Thyroid gland (tissue), 4 donors: ENCODE results near the gene ARHGEF16.

Experiments
- POLR2A ChIP-seq, 2 donors: fragments of 450-650 bp; IDR thresholded peaks; one replicate each; pipeline ENCODE4 v1.6.1; 2017; ENCODE audit warnings: antibody characterized with exemption in 2 of 2, mild to moderate bottlenecking in 2 of 2, moderate library complexity in 1 of 2
- TF ChIP-seq, protein P1 (sequence below), 6 experiments: fragments of 200-600 bp in 3 of 6; fragments of 450-650 bp in 3 of 6; sonication (generic) in 3 of 6; IDR thresholded peaks; one replicate each; pipeline ENCODE4 v1.5.1; 2016 to 2019; ENCODE audit warnings: antibody characterized with exemption in 6 of 6, mild to moderate bottlenecking in 2 of 6, inconsistent platforms in 1 of 6, moderate library complexity in 1 of 6

DNA sequence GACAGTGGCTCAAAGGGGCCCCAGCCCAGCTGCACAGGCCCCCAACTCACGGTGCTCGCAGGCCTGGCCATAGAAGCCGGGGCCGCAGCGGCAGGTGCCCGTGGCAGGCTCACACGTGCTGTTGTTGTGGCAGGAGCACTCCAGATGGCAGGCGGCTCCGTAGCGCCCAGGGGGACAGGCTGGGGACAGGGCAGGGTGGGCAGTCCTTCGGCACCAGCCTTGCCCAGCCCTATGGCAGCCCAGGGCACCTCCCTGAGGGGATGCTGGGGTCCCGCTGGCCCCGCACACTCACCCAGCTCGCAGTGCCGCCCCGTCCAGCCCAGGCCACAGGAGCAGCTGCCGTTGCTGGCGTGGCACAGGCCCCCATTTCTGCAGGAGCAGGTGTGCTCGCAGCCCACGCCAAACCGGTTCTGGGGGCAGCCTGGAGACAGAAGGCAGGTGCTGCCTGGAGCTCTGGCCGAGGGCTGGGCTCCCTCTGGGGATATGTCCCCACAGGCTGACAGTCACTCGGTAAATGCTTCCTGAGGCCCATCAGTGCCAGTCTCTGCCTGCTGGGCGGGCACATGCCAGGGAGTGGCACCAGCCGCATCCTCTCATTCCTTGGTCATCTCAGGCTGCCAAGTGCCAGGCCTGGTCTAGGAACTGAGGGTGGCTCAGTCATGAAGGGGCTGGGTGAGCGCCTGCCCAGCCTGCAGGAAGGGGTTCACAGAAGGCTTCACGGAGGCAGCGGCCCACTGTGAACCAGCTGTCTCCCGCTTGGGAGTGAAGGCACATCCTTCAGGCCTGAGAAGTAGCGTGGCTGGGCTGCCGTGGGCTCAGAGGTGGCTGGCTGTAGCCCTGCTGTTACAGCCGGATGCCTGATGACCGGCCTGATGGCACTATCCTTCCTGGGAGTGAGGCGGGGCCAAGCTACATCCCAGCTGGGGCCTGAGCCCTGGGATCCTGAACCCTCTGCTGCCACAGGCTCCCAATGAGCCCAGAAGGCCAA, 40.1 kb downstream of the ARHGEF16 start:
- TF ChIP-seq, protein P1, sequence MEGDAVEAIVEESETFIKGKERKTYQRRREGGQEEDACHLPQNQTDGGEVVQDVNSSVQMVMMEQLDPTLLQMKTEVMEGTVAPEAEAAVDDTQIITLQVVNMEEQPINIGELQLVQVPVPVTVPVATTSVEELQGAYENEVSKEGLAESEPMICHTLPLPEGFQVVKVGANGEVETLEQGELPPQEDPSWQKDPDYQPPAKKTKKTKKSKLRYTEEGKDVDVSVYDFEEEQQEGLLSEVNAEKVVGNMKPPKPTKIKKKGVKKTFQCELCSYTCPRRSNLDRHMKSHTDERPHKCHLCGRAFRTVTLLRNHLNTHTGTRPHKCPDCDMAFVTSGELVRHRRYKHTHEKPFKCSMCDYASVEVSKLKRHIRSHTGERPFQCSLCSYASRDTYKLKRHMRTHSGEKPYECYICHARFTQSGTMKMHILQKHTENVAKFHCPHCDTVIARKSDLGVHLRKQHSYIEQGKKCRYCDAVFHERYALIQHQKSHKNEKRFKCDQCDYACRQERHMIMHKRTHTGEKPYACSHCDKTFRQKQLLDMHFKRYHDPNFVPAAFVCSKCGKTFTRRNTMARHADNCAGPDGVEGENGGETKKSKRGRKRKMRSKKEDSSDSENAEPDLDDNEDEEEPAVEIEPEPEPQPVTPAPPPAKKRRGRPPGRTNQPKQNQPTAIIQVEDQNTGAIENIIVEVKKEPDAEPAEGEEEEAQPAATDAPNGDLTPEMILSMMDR (IDR thresholded peaks at IDR 0.05), result no peak
- no peak for TF ChIP-seq POLR2A (IDR thresholded peaks at IDR 0.05)
